ENCODE measurements around the gene NWD2.

Gene NWD2

DNA sequence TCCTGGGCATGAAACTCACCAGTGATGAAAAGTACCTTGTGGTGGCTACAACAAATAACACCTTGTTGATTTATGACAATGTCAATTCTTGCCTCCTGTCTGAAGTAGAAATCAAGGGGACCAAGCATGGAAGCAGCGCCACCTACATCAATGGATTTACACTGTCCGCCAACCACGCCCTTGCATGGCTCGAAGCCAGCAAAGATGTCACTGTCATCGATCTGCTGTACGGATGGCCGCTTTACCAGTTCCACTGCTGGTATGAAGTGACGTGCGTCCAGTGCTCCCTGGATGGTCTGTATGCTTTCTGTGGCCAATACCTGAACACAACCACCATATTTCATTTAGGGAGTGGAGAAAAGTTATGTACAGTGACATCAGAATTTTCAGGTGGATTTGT lies 200.5 kb downstream of the NWD2 start:
- TF ChIP-seq, protein P1, sequence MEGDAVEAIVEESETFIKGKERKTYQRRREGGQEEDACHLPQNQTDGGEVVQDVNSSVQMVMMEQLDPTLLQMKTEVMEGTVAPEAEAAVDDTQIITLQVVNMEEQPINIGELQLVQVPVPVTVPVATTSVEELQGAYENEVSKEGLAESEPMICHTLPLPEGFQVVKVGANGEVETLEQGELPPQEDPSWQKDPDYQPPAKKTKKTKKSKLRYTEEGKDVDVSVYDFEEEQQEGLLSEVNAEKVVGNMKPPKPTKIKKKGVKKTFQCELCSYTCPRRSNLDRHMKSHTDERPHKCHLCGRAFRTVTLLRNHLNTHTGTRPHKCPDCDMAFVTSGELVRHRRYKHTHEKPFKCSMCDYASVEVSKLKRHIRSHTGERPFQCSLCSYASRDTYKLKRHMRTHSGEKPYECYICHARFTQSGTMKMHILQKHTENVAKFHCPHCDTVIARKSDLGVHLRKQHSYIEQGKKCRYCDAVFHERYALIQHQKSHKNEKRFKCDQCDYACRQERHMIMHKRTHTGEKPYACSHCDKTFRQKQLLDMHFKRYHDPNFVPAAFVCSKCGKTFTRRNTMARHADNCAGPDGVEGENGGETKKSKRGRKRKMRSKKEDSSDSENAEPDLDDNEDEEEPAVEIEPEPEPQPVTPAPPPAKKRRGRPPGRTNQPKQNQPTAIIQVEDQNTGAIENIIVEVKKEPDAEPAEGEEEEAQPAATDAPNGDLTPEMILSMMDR (IDR thresholded peaks at IDR 0.05; ENCODE audit: insufficient read depth, low read length, missing control alignments): no peak
- DNase-seq (ENCODE audit: low read depth, low spot score): no peak
- no peak overlapping the region for H3K4me3 ChIP-seq (ENCODE audit: low read depth, low read length)
- ChIA-PET CTCF (no interaction called here), POLR2A (no interaction called here)

DNA sequence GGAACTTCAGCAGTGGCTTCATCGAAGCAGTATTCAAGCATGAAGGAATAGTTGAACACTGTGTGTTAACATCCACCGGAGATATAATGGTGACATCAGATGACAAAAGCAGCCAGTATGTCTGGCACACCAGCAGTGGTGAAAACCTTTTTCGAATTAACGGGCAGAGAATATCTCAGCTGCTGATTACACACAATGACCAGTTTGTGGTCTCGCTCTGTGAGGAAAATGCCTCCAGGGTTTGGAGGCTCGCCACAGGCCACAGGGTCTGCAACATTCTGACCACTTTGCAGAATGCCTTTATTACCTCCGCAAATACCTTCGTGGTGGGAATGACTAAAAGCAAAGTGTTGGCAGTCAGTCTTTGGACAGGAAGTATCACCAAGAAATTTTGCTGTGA lies 201.5 kb downstream of the NWD2 start:
- no peak for DNase-seq (ENCODE audit: low read depth, low spot score)
- H3K4me3 ChIP-seq (ENCODE audit: low read depth, low read length): no peak overlapping the region
- ChIA-PET POLR2A (no interaction called here), CTCF (no interaction called here)
- TF ChIP-seq, protein P1 (IDR thresholded peaks at IDR 0.05; ENCODE audit: insufficient read depth, low read length, missing control alignments): no peak

DNA sequence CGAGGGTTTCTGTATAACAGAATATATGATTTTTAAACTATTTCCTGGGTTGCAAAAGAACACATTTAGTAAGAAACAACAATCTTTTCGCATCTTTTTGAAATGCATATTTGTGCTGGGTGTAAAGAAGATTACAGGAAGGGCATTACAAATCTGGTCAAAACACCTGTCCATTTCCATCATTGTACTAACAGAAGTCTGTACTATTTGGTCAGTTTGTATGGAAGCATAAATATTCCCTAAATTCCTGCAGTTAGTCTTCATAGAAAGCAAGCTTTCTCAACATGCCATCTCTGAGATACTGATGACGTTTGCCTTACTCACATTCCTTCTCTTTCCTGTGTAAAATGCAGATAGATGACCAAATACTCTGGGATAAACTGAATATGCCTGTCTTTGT lies 203.3 kb downstream of the NWD2 start:
- POLR2A ChIA-PET: no interaction called here
- TF ChIP-seq, protein P1 (IDR thresholded peaks at IDR 0.05; ENCODE audit: insufficient read depth, low read length, missing control alignments): no peak
- DNase-seq (ENCODE audit: low read depth, low spot score): no peak
- CTCF ChIA-PET: no interaction called here
- H3K4me3 ChIP-seq (ENCODE audit: low read depth, low read length): no peak overlapping the region

DNA sequence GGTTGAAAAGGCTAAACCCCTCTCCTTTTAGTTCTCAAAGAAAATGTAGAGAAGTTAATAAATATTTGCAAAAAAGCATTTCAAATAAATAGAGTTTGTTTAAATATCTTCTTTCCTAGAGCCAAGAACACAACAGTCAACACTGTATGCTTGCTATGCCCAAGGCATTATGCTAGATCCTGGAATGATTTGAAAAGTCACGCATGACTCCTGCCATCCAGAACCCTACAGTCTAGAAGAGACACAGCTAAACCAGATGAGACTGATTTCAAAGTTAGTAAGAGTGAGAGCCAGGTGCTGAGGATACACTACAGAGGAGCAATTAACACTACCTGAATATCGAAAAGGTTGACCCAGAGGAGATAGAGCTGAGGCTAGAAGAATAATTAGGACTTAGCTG lies 205.8 kb downstream of the NWD2 start:
- TF ChIP-seq, protein P1 (IDR thresholded peaks at IDR 0.05; ENCODE audit: insufficient read depth, low read length, missing control alignments): no peak
- no peak for DNase-seq (ENCODE audit: low read depth, low spot score)
- CTCF ChIA-PET: no interaction called here
- no peak overlapping the region for H3K4me3 ChIP-seq (ENCODE audit: low read depth, low read length)
- POLR2A ChIA-PET: no interaction called here

DNA sequence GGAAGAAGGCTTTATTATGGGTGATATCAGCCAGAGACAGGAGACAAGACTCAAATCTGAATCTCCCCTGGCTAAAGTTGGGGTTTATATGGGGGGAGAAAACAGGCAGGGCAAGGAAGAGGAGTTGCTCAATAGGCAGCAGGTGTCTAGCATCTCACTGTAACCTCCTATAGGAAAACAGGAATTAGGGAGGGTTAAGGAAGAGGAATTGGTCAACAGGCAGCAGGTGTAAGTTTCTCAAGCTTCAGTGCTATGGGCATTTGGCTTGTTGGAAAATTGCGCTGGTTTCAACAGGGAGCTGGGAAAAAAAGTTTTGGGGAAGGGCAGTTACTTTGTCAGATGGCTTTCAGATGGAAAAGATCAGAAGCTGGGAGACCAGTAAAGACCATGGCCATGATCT lies 206.4 kb downstream of the NWD2 start:
- ChIA-PET POLR2A (no interaction called here), CTCF (no interaction called here)
- DNase-seq (ENCODE audit: low read depth, low spot score): no peak
- no peak overlapping the region for H3K4me3 ChIP-seq (ENCODE audit: low read depth, low read length)
- TF ChIP-seq, protein P1 (IDR thresholded peaks at IDR 0.05; ENCODE audit: insufficient read depth, low read length, missing control alignments): no peak

DNA sequence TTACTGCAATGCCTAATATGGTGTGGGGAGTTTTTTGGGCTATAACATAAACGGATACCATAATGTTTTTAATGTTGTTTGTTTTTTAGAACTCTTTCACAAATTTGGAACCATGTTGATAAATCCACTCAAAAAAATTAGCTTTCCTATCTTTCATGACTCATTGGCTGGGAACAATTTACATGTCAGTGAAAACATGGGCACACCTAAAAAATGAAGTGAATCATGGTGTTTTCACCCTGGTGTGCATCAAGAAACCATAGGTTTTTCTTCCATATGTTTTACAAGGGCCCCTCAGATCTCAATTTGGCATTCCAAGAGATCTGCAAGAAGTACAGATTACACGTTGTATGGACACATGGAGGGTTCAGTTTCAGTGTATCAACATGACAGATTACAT lies 207.1 kb downstream of the NWD2 start:
- ChIA-PET CTCF (no interaction called here), POLR2A (no interaction called here)
- TF ChIP-seq, protein P1 (IDR thresholded peaks at IDR 0.05; ENCODE audit: insufficient read depth, low read length, missing control alignments): no peak
- no peak overlapping the region for H3K4me3 ChIP-seq (ENCODE audit: low read depth, low read length)
- DNase-seq (ENCODE audit: low read depth, low spot score): no peak

Measured in AG04449 (cell line).